GM10266 (cell line): ENCODE data around the gene SCNN1G.

Experiments
- DNase-seq: peaks from one replicate; pipeline ENCODE4 v3.0.0; 2012; ENCODE audit errors: extremely low spot score
- CTCF ChIP-seq: IDR thresholded peaks from 2 replicates; pipeline ENCODE4 v1.5.1; 2012; ENCODE audit warnings: mild to moderate bottlenecking, low read depth; ENCODE audit not compliant: control insufficient read depth, insufficient read depth; ENCODE audit errors: missing control alignments

Gene SCNN1G

DNA sequence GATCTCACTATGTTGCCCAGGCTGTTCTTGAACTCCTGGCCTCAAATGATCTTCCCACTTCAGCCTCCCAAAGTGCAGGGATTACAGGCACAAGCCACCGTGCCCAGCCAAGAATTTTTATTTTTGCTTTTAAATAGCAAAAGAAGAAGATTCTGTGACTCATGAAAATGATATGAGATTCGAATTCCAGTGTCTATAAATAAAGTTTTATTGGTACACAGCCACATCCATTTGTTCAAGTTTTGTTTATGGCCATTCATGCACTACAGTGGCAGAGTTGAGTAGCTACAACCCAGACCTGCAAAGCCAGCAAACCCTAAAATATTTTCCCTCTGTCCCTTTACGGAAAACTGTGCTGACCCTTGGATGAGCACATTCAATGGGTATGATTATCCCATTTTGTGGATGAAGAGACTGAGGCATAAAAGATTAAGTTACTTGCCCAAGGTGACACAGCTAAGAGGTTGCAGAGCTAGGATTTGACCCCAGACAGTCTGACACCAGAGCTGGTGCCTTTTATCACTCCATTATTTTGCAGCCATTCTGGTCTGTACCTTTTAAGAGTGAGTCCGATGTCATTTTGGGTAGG lies 34.2 kb downstream of the SCNN1G start:
- DNase-seq, result no peak
- TF ChIP-seq CTCF, result no peak

DNA sequence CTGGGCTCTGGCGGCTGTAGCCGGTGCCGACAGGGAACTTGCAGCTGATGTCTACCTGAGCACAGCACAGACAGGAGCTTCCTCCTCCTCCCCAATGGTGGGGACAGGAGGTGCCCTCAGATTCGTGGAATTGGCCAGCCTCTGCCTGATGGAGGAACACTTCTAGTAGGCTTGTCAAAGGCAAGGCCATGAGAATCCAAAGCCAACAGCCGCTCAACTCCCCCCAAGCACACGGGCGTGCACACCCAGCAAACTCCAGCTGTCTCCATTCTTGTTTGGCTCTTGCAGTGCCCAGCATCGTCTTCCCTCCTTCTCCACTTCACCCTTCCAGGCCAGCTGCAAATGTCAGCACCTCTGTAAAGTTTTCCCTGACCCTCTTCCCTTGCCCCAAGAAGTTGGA lies 35.1 kb downstream of the SCNN1G start:
- no peak for TF ChIP-seq CTCF
- no peak for DNase-seq

DNA sequence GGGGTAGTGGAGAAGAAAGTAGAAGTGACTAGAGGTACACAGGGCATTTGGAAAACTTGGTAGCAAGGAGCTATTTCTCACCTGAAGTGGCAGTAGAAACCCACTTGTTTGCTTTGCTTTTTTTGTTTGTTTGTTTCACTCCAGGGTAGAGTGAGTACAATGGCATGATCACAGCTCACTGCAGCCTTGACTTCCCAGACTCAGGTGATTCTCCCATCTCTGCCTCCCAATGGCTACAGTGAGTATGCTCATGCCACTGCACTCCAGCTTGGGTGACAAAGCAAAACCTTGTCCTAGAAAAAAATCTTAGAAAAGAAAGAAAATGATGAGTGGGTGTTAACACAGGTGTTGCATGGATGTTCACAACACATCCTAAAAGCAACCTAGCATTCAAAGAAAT lies 40.4 kb downstream of the SCNN1G start:
- TF ChIP-seq CTCF, result no peak
- DNase-seq, result no peak

- TF ChIP-seq CTCF, result no peak
- DNase-seq, result no peak
Measured at GRCh38 chr16:23223368-23223767, 40.8 kb downstream of the SCNN1G start.

- TF ChIP-seq CTCF, result no peak
- no peak for DNase-seq
Measured at GRCh38 chr16:23225109-23225508, 42.6 kb downstream of the SCNN1G start.

GRCh38 chr16:23225634-23226033 lies 43.1 kb downstream of the SCNN1G start:
- no peak for TF ChIP-seq CTCF

GRCh38 chr16:23227529-23227928 lies 45.0 kb downstream of the SCNN1G start:
- no peak for TF ChIP-seq CTCF
- no peak for DNase-seq

More at GRCh38 chr16:23225634-23226033, 43.1 kb downstream of the SCNN1G start:
- DNase-seq, result no peak
